H1 (cell line): ENCODE data around the gene SLC38A8. TPM values are rescaled to one million over a fixed set of nuclear protein-coding genes. Genes with fewer than 3 reads are reported as not detected.
A peak's percentile ranks its signal among the peaks of the same experiment; 100 is the strongest.

Experiments
- CTCF ChIA-PET: fragments of 300-600 bp; sonication (Branson Sonifier 250); formaldehyde crosslinking; loops from one replicate; lab custom pipeline; 2021; ENCODE audit not compliant: partially characterized antibody; lab: Charles Lee
- POLR2A ChIA-PET: fragments of 300-600 bp; sonication (Branson Sonifier 250); formaldehyde crosslinking; loops from one replicate; lab custom pipeline; 2021; ENCODE audit warnings: inconsistent platforms; ENCODE audit not compliant: partially characterized antibody; lab: Charles Lee
- DNase-seq, 2 experiments: peaks; one replicate each; pipeline versions ENCODE4 v3.0.0 to v3.0.0-alpha.2; 2010 to 2022; ENCODE audit warnings: low spot score in 2 of 2, low read depth in 1 of 2, mixed read lengths in 1 of 2
- FAIRE-seq: peaks from 2 replicates; lab custom pipeline; 2011; peaks lifted over from hg19 to GRCh38; lab: Jason Lieb, UNC
- H2AFZ ChIP-seq: 2 replicates; pipeline ENCODE4 v1.8.1; 2012; ENCODE audit warnings: low read length, inconsistent platforms
- H2AK5ac ChIP-seq: 2 replicates; pipeline ENCODE4 v1.6.1; 2013; ENCODE audit warnings: low read depth, low read length
- H2BK120ac ChIP-seq: replicated peaks from 2 replicates; pipeline ENCODE3; 2013; ENCODE audit warnings: low read depth, low read length, inconsistent platforms
- H2BK12ac ChIP-seq: 2 replicates; pipeline ENCODE4 v1.6.1; 2013; ENCODE audit warnings: low read depth, low read length
- H2BK15ac ChIP-seq: 2 replicates; pipeline ENCODE4 v1.6.1; 2013; ENCODE audit warnings: low read length
- H2BK20ac ChIP-seq: 2 replicates; pipeline ENCODE4 v1.6.1; 2013; ENCODE audit warnings: low read length
- H2BK5ac ChIP-seq: 2 replicates; pipeline ENCODE4 v1.6.1; 2013; ENCODE audit warnings: low read depth, low read length
- H3K14ac ChIP-seq: 2 replicates; pipeline ENCODE4 v1.6.1; 2013; ENCODE audit warnings: inconsistent platforms; ENCODE audit not compliant: insufficient read length
- H3K18ac ChIP-seq: 2 replicates; pipeline ENCODE4 v1.6.1; 2013; ENCODE audit warnings: low read length; ENCODE audit errors: extremely low read depth
- H3K23ac ChIP-seq: 2 replicates; pipeline ENCODE4 v1.6.1; 2013; ENCODE audit warnings: inconsistent platforms; ENCODE audit not compliant: insufficient read length
- H3K23me2 ChIP-seq: 2 replicates; pipeline ENCODE4 v1.6.1; 2013; ENCODE audit warnings: low read depth, low read length
- H3K27ac ChIP-seq: 2 replicates; pipeline ENCODE4 v1.6.1; 2011; ENCODE audit warnings: low read depth, low read length, inconsistent platforms
- H3K27me3 ChIP-seq, 4 experiments: replicated peaks in 1 of 4; 1 replicate in 1 of 4; 2 replicates in 3 of 4; pipeline versions ENCODE4 v1.6.1 to v1.8.1; 2011 to 2013; ENCODE audit warnings: low read length in 3 of 4, mild to moderate bottlenecking in 3 of 4, inconsistent platforms in 2 of 4, mixed read lengths in 2 of 4, moderate library complexity in 1 of 4; ENCODE audit not compliant: control insufficient read depth in 3 of 4, insufficient read depth in 3 of 4; ENCODE audit errors: extremely low read depth in 1 of 4
- H3K36me3 ChIP-seq, 4 experiments: 2 replicates each; pipeline versions ENCODE4 v1.6.1 to v1.8.1; 2011 to 2013; ENCODE audit warnings: mild to moderate bottlenecking in 4 of 4, low read length in 3 of 4, moderate library complexity in 2 of 4, control low read depth in 1 of 4, inconsistent platforms in 1 of 4; ENCODE audit not compliant: insufficient read depth in 4 of 4, control insufficient read depth in 2 of 4
- H3K4ac ChIP-seq: replicated peaks from 2 replicates; pipeline ENCODE3; 2013; ENCODE audit warnings: low read length, low read depth, mixed read lengths, inconsistent platforms; ENCODE audit not compliant: insufficient read length
- H3K4me1 ChIP-seq, 4 experiments: replicated peaks in 1 of 4; 1 replicate in 1 of 4; 2 replicates in 3 of 4; pipeline versions ENCODE4 v1.6.1 to v1.8.1; 2011 to 2013; ENCODE audit warnings: low read length in 3 of 4, inconsistent platforms in 2 of 4, mixed read lengths in 1 of 4; ENCODE audit not compliant: insufficient read depth in 4 of 4, control insufficient read depth in 3 of 4
- H3K4me2 ChIP-seq, 2 experiments: 2 replicates each; pipeline versions ENCODE4 v1.6.1 to v1.8.1; 2011 to 2013; ENCODE audit warnings: low read depth in 2 of 2, low read length in 2 of 2, control low read depth in 1 of 2, inconsistent platforms in 1 of 2, mild to moderate bottlenecking in 1 of 2; ENCODE audit not compliant: insufficient read depth in 1 of 2
- H3K4me3 ChIP-seq, 4 experiments: fragments of 200-600, 300-600 bp in 1 of 4; sonication (generic), shearing (Covaris generic), sonication (Bioruptor Twin) in 1 of 4; 2 replicates each; pipeline versions ENCODE4 v1.5.1 to v1.8.1; 2011 to 2016; ENCODE audit warnings: low read length in 4 of 4, low read depth in 3 of 4, control low read depth in 2 of 4, inconsistent platforms in 2 of 4, mild to moderate bottlenecking in 2 of 4, mixed read lengths in 1 of 4, moderate library complexity in 1 of 4; ENCODE audit not compliant: insufficient read depth in 2 of 4; ENCODE audit errors: extremely low read depth in 1 of 4
- H3K56ac ChIP-seq: replicated peaks from 2 replicates; pipeline ENCODE3; 2013; ENCODE audit warnings: low read depth, mild to moderate bottlenecking, mixed read lengths, low read length, inconsistent platforms; ENCODE audit not compliant: insufficient read length
- H3K79me1 ChIP-seq: 2 replicates; pipeline ENCODE4 v1.6.1; 2013; ENCODE audit warnings: low read depth, low read length, control low read depth
- H3K79me2 ChIP-seq, 2 experiments: 2 replicates each; pipeline versions ENCODE4 v1.6.1 to v1.8.1; 2012 to 2013; ENCODE audit warnings: low read length in 2 of 2, mild to moderate bottlenecking in 2 of 2, inconsistent platforms in 1 of 2; ENCODE audit not compliant: insufficient read depth in 2 of 2, control insufficient read depth in 1 of 2
- H3K9ac ChIP-seq, 4 experiments: replicated peaks in 1 of 4; 1 replicate in 1 of 4; 2 replicates in 3 of 4; pipeline versions ENCODE4 v1.6.1 to v1.8.1; 2011 to 2013; ENCODE audit warnings: low read depth in 3 of 4, low read length in 3 of 4, control low read depth in 2 of 4, mild to moderate bottlenecking in 2 of 4, moderate library complexity in 2 of 4, inconsistent platforms in 1 of 4; ENCODE audit errors: extremely low read depth in 1 of 4
- H3K9me3 ChIP-seq, 2 experiments: 2 replicates each; pipeline versions ENCODE4 v1.6.1 to v1.8.1; 2012 to 2013; ENCODE audit warnings: mild to moderate bottlenecking in 2 of 2, moderate library complexity in 2 of 2, control low read depth in 1 of 2, inconsistent platforms in 1 of 2, low read depth in 1 of 2, low read length in 1 of 2, mixed read lengths in 1 of 2; ENCODE audit not compliant: insufficient read depth in 2 of 2
- H4K20me1 ChIP-seq, 2 experiments: replicated peaks in 1 of 2; 2 replicates each; pipeline versions ENCODE3 to v1.8.1; 2011 to 2013; ENCODE audit warnings: inconsistent platforms in 2 of 2, low read length in 2 of 2, mild to moderate bottlenecking in 1 of 2; ENCODE audit not compliant: insufficient read depth in 2 of 2, control insufficient read depth in 1 of 2
- H4K5ac ChIP-seq: 2 replicates; pipeline ENCODE4 v1.6.1; 2013; ENCODE audit warnings: low read length, low read depth, mixed read lengths, inconsistent platforms; ENCODE audit not compliant: insufficient read length
- H4K8ac ChIP-seq: 2 replicates; pipeline ENCODE4 v1.8.0; 2013; ENCODE audit warnings: mild to moderate bottlenecking, moderate library complexity, low read length, inconsistent platforms; ENCODE audit not compliant: insufficient read depth; ENCODE audit errors: extremely low read depth
- H4K91ac ChIP-seq: replicated peaks from 2 replicates; pipeline ENCODE3; 2013; ENCODE audit warnings: low read length, mixed read lengths, inconsistent platforms; ENCODE audit not compliant: insufficient read length
- KDM1A ChIP-seq: fragments of 200-600, 300-600 bp; sonication (generic); IDR thresholded peaks from 2 replicates; pipeline ENCODE4 v1.7.1; 2016; ENCODE audit warnings: mild to moderate bottlenecking, low read length, borderline replicate concordance
- SIX5 ChIP-seq: IDR thresholded peaks from 2 replicates; pipeline ENCODE4 v1.6.1; 2011; ENCODE audit warnings: mild to moderate bottlenecking, low read depth, low read length
- WGBS, 2 experiments: shearing (Covaris generic) in 1 of 2; methylation state at CpG; one replicate each; pipeline versions ENCODE4 v1.1.6 to v1.1.7; 2013 to 2015; ENCODE audit warnings: low lambda C conversion rate in 2 of 2, mixed read lengths in 2 of 2, inconsistent platforms in 1 of 2, low coverage in 1 of 2, missing lambda C conversion rate in 1 of 2; ENCODE audit not compliant: insufficient replicate concordance in 2 of 2, insufficient coverage in 1 of 2, insufficient read length in 1 of 2; ENCODE audit errors: extremely low coverage in 1 of 2, missing lambda C conversion rate in 1 of 2; 5-methylcytosine and 5-hydroxymethylcytosine counted together
- polyA plus RNA-seq, 7 experiments: library from polyadenylated mRNA; depleted of rRNA in 3 of 7; stranded (reverse) in 5 of 7; unstranded in 2 of 7; fragments of >200 nt in 5 of 7; fragments of 200-250 nt in 2 of 7; gene quantifications; 1 replicate in 5 of 7; 2 replicates in 1 of 7; 4 replicates in 1 of 7; pipeline versions ENCODE4 v1.2.1 to v1.2.3, GENCODE V29; 2011 to 2013; ENCODE audit warnings: missing spikeins in 2 of 7, mixed read lengths in 2 of 7
- total RNA-seq: library from RNA; stranded (reverse); fragmentation: NEBNext Ultra II Directional; extraction: Animal tissue kit (Norgen Biotek cat#: 25700); gene quantifications from 2 replicates; pipeline ENCODE4 v1.2.1, GENCODE V29; 2021

Gene SLC38A8
- total and polyA plus RNA-seq, 2 of the 8 experiments (the other 6 are each of a cell fraction or from before 2014, with no cell fraction given): 0.08 TPM; not detected in 1

DNA sequence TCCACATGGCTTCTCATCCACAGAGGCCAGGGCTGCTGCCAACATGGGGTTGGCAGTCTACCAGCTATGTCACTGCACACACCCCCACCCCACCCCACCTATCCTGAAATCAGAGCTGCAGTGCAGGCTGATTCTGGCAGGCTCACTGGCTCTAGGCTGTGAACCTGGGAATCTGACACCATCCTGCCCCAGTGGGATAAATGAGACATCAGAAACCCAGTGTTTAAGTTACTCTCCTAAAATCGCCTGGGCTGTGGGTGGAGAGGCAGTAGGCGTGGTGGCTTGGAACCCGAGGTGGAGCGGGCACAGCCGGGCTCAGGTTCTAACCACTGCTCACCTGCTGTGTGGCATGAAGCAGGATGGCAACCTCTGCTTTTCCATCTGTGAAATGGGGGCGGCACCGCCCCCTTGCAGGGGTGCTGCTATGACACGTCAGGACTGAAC lies 5.6 kb downstream of the SLC38A8 start:
- Histone ChIP-seq H3K9me3 (peaks cover 5 to 6% of the 10 kb centered on the region in 2 experiments; a peak in 1 of 4 replicates), H4K5ac (no peak overlapping the region), H3K56ac (no peak overlapping the region), H2BK120ac (no peak overlapping the region), H3K4me1 (peaks cover 0 to 8% (median 0%) of the 10 kb centered on the region in 4 experiments; a peak in 2 of 7 replicates), H3K4ac (peak overlapping the region; percentile 22), H3K23ac (no peak overlapping the region), H3K9ac (no peak overlapping the region), H3K14ac (no peak overlapping the region), H2AK5ac (no peak overlapping the region), H4K91ac (no peak overlapping the region), H3K4me3 (no peak overlapping the region), H2BK20ac (no peak overlapping the region), H3K18ac (no peak overlapping the region), H4K20me1 (no peaks in the 10 kb centered on the region), H2BK15ac (no peak overlapping the region), H3K27me3 (0 out of 7 replicates have a peak, but pooled peaks cover 0 to 2% (median 0%) of the 10 kb centered on the region in 4 experiments), H3K4me2 (no peak overlapping the region), H2BK5ac (no peak overlapping the region), H3K27ac (no peak overlapping the region), H2BK12ac (peak overlapping the region; percentile 39; the same call in 1 of the 2 replicates), H3K79me1 (no peaks in the 10 kb centered on the region), H3K79me2 (no peaks in the 10 kb centered on the region), H3K23me2 (no peaks in the 10 kb centered on the region; the same call in 1 of the 2 replicates), H3K36me3 (no peaks in the 10 kb centered on the region)
- FAIRE-seq (no peak), DNase-seq (no peak)
- WGBS, 2 experiments: 86% methylated on average over 8 of the region's 8 CpGs; no CpG with 5 or more reads in 1 of the 2 experiments
- POLR2A ChIA-PET: interaction anchor here (1.7 kb wide), 1 partner anchor 16 kb away, joined by 5 read pairs; no protein-coding TSS in a partner anchor
- CTCF ChIA-PET: interaction anchor here (1.3 to 12.8 kb wide), 3 partner anchors 9 to 77 kb away, joined by 4 to 267 read pairs (median 7); partner anchors contain the start of gene OSGIN1
- TF ChIP-seq SIX5 (no peak), KDM1A (0 out of 2 replicates have a peak, but pooled peaks have one; percentile 19)
- TF ChIP-seq, all 59 proteins: peak for 1
- no peak overlapping the region for H2AFZ ChIP-seq
- H4K8ac ChIP-seq: no peak overlapping the region
